Activated CD8-positive, alpha-beta memory T cell treated with anti-CD3 and anti-CD28 coated beads, Interleukin-2, amount 50 U/mL, for 24 hours (primary cell): ENCODE data around the gene SRP68.
"Not testable (repeated sequence)": the region's sequence is repeated elsewhere in the genome, so short reads cannot be mapped to it uniquely, and the experiment has no call there.

ENCODE experiments used
- DNase-seq: peaks from one replicate; pipeline ENCODE4 v3.0.0-alpha.2; 2020; ENCODE audit errors: extremely low read depth

SRP68 gene

DNA sequence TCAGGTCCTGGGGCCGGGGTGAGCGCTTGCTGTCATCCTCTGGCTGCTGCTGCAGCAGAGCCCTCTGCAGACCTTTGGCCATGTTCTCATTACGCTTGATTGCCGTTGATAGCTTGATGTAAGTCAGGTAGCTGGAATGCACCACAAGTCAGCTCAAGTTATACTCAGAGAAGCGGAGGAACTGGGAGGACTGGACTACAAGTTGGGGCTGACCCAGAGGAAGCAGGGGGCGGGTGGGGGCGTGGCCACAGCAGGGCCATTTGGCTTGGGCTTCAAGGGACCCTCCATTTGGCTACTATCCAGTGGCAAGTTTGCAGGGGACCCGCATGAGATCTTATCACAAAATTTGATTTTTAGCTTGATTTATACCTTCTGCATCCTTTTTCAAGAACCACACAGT, 26.3 kb downstream of the SRP68 start:
- no peak for DNase-seq

DNA sequence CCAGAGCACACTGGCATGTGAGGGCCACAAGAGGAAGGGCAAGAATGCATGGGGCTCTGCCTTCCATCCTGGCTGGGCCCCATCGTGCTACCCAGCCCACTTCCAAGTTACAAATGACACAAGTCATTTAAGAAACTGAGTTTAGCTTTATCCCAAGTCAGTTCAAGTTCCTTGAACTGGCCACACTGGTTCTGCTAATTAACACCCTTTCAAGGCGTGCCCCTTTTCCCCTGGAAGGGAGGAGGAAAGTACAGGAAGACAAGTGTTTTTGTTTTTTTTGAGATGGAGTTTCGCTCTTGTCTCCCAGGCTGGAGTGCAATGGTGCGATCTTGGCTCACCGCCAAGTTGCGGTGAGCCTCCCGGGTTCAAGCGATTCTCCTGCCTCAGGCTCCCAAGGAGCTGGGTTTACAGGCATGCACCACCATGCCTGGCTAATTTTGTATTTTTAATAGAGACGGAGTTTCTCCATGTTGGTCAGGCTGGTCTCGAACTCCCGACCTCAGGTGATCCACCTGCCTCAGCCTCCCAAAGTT, 27.8 kb downstream of the SRP68 start:
- DNase-seq = not testable (repeated sequence)

DNA sequence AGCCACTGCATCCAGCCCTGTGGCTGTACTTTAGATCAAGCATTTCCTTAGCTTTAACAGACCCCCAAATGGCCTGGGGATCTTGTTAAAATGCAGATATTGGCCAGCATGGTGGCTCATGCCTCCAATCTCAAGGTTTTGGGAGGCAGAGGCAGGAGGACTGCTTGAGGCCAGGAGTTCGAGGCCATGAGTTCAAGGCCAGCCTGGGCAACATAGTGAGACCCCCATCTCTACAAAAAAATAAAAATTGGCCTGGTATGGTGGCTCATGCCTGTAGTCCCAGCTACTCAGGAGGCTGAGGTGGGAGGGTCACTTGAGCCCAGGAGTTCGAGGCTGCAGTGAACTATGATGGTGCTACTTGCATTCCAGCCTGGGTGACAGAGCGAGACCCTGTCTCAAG, 29.4 kb downstream of the SRP68 start:
- not testable (repeated sequence) for DNase-seq

DNA sequence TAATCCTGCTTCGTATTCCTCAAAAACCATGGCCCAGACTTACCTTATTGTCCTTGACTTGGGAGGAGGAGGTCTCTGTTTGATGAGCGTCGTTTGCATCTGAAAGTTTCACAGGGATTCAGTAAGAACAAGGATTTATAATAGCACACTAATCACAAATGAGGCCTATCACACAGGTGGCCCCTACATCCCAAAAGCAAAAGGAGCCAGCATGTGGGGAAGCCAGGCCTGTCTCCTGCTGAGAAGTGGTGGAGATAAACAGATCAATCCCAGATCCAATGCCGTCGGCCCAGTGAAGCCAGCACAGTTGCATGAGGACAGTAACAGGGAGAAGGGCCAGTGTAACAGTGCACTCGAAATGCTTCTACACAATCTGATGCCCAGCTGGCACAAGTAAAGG, 31.9 kb downstream of the SRP68 start:
- no peak for DNase-seq

DNA sequence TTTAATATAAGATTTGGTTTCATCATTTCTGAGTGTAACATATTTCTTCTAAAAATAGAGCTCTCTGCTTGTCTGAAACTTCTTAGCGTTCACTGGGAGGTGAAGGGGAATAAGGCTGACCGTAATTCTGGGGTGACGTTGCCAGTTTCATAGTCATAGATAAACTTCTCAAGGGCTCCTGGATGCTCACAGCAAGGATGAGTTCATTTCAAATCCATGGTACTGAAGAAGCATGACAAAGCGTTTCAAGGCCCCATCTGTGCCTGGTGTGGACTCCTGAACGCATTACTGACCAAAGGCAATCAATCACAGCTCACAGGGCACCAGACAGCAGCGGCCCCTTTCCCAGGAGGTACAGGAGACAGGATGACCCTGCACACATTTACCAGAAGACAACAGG, 33.2 kb downstream of the SRP68 start:
- DNase-seq = no peak

DNA sequence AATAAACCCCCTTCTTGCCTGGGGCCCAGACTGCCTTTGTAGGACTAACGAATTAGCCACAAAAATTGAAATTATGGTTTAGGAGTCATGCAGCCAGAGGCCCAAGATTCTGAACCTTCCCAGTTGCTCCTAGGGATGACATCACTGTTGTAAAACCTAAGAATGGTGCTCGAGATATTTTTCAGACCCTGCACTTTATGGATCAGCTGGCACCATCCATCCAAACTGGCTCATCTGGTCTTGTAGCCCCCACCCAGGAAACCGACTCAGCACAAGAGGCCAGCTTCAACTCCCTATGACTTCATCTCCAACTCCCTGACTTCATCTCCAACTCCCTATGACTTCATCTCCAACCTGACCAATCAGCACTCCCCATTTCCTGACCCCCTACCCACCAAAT, 34.3 kb downstream of the SRP68 start:
- DNase-seq = no peak

DNA sequence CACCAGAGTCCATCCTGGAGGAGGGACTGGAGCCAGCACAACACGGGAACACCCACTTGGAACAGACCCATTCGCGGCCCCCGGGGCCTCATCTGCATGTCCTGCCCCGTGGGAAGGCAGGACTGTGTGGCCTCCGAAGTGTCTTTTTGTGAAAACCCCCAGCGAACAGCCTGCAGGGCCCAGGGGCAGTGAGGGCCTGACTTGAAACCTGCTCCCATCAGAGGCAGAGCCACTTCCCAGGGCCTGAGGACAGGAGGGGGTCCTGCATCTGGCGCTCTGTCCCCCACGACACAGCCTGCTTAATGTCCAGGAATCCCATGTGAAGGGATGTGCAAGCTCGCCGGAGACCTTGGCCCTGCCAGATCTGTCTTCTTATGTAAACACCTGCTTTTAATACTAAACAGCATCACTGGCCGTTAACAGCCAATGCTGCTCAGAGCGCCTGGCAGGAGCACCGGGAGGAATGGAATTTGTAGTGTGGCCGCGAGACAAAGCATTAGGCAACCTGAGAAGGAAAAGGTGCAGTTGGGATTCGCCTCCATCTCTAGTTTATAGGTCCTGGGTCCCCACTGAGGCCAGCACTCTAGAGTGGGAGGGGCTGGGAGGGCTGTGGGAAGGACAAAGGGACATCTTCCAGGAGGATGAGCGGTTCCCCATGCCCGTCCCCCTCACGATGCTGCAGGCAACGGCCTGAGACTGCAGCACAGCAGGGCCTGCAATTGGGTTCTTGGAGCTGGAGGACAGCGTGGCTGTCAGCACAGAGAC, 35.6 kb downstream of the SRP68 start:
- no peak for DNase-seq

DNA sequence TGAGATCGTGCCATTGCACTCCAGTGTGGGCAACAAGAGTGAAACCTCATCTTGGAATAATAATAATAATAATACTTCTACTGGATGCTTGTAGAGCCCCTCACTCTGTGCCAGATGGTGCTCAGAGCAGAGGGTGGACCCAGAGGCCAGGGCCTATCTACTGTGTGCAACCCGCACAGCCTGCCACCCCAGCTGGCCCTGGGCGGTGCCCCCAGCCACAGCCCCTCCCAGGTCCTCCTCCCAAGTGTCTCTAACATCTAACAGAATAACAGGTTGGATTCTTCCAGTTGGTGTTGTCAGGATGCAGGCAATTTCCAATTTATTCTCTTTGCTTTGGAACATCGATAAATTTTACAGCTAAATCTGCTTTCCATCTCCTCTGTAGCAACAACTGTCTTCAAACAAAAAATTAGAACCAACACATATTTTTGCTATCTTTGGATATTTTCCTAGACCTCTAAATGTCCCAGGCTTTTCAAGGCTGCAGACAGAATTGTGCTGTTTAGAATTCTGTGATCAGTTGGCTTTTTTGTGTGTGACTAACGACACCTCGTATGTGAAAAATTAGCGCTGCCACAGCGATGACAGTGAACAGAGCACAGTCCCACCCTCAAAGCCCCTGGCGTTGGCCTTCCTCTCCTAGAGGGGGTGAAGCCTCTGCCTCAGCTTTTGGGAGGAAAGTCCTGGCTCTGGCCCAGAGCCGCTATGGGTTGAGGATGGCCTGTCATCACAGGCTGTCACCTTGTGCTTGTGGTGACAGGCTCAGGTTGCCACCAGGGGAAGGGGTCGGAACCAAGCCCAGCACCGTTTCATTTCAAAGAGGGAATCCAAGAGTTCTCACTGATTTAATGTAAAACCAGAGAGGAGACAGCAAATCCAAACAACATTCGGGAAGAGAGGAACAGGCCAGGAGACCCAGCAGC, 37.6 kb downstream of the SRP68 start:
- DNase-seq = no peak

DNA sequence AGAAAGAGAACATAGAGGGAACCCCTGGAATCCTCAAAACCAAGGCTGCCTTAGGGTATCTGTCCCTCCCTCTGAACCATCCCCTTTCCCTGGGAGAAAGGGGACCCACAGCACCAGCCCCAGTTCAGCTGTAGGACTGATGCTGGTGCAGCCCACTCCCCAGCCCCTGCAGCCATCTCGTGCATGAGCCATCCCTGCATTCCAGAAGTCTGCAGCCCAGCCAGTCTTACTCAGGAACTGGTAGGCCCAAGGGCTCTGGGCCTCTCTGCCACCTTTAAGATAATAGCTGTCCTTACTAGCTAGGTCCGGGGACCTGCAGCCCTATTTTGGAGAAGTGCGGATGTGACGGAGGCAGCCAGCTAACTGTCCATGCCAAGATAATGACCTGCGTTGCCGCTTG, 39.2 kb downstream of the SRP68 start:
- DNase-seq = no peak

DNA sequence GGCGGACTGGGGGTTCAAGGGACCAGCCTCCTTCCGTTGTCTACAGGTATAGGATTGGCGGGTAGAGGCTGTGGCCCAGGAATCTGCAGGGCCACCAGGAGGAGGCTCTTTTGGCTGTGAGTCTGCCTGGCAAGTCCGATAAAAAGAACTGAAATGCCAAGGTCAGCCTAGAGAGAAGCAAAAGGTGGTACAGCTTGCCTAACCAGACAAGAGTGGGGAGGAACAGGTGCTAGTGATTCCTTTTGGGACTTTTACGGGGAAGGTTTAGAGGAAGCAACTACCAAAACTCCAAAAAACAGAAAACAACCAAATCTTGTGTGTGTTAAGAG, 39.6 kb downstream of the SRP68 start:
- no peak for DNase-seq

DNA sequence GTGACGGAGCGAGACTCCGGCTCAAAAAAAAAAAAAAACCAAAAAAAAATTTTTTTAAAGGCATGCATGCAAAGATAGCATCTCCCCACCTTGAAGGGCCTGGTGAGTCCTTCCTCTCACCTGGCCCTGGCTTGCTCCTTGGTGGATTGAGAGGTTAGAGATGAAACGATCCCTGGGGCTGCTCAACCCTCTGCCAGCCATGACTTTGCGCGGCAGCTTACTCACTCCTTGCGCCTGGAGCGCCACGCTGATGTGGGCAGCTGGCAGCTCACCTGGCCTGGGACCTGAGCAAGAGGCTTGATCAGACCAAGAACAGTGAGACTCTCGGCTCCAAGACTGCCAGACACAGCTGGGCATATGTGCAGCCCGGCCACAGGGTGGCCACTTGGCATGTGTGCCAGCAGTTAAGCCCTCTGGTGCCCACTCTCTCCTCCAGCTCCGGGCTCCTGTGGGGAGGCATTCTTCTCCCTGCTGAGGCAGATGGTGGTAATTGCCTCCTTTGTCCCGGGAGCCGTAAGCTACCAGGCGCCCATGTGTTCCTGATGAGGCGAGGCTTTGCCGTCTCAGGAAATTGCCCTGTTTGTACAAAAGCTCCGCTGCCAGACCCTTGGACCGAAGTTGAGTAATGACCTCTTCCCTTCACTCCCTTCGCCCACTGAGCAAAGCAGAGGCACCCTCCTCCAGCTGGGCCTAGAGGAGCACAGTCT, 40.1 kb downstream of the SRP68 start:
- DNase-seq = no peak

DNA sequence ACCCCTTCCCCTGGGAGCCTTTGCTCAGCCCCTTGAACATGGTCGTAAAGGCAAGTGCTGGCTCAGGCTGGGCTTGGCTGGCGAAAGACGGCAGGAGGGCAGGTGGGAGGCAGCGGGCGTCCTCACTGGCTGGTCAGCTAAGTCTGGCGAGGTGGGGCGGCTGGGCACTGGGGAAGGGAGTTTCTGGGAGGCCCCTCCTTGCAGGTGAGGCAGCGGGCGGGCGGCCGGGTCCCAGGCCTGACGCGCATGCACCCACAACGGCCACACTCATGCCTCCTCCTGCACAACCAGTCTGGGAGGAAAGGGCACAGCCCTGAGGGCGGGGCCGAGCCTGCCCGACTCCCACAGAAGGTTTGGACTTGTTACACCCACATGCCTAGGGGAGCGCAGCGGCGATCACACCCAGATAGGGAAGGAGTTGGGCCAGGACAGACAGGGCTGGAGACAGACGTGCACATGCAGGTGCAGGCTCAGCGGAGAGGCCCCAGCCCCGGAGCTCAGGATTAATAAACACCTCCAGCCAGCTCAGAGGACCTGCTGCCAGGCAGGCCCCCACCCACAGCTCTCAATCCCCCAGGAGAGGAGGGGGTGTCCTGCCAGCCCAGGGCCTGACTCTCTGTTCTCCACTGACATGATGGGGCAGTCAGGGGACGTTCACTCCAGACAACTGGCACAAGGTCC, 45.0 kb downstream of the SRP68 start, which contains the start of gene EVPL:
TSS of gene EVPL (minus strand) at position 148 of the 681 bp plus-strand sequence. CDS start at position 40, 108 bp downstream.
- DNase-seq = no peak

DNA sequence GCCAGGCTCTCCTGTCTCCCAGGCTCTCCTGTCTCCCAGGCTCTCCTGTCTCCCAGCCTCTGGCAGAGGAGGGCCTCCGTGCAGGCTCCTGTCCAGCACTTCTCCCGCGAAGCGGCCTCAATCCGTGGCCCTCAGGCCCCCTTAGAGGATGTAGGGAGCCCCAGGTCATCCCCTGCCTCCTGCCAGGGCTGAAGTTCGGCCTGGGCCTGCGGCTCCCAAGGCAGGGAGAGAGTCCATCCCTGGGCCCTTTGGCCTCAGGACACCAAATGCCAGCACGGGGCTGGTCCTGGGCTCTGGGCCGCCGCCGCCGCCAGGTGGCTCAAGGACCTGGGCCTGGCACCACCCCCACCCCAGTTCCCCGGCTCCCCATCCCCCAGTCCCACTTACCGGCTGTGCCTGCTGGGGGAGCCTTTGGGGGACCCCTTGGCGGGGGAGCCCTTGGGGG, 45.6 kb downstream of the SRP68 start:
- DNase-seq = no peak

DNA sequence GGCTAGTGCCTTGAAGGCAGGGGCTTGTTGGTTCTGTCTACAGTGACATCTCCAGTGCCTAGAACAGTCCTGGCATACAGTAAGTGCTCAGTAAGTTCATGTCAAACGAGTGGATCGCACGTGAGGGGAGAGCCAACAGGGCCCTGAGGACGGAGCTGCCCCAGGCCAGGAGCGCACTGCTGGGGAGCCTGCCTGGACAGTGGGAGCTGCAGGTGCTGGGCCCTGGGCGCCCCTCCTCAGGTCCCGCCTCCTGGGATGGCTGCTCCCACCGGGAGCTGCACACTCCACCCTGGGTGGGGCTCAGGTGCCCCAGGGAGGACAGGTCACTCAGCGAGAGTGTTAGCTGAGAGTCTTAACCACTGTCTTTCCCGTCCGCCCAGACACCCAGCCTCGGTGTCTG, 47.0 kb downstream of the SRP68 start:
- DNase-seq = no peak

DNA sequence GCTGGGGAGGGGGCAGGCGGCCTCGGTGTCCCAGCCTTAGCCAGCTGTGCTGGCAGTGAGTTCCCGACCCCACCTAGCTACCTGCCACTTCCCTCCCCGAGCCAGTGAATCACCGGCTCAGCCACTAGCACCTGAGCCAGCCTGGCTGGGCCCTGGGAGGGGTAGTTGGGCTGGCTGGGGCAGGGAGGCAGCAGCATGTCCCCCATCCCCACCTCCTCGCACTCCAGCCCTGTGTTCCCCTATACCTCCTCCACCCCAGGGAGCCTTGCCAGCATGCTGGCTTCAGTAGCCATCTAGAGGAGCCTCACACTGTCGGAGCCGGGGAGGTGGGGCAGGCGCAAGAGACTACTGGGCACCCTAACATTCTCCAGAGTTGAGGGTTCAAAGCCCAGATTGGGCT, 48.0 kb downstream of the SRP68 start:
- DNase-seq = no peak

DNA sequence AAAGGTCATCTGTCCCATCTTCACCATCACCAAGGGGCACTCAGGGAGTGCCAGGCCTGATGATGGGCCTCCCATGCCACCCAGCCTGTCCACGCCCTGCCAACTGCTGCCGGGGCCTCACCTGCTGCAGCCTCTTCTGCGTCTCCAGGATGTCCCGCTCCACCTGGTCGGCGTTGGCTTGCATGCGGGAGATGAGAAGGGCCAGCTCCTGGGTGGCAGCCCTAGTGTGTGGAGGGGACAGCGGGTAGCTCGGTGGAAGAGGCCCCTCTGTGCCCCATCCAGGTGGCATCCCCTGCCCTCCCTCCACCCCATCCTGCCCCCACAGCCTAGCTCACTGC, 48.4 kb downstream of the SRP68 start:
- no peak for DNase-seq

DNA sequence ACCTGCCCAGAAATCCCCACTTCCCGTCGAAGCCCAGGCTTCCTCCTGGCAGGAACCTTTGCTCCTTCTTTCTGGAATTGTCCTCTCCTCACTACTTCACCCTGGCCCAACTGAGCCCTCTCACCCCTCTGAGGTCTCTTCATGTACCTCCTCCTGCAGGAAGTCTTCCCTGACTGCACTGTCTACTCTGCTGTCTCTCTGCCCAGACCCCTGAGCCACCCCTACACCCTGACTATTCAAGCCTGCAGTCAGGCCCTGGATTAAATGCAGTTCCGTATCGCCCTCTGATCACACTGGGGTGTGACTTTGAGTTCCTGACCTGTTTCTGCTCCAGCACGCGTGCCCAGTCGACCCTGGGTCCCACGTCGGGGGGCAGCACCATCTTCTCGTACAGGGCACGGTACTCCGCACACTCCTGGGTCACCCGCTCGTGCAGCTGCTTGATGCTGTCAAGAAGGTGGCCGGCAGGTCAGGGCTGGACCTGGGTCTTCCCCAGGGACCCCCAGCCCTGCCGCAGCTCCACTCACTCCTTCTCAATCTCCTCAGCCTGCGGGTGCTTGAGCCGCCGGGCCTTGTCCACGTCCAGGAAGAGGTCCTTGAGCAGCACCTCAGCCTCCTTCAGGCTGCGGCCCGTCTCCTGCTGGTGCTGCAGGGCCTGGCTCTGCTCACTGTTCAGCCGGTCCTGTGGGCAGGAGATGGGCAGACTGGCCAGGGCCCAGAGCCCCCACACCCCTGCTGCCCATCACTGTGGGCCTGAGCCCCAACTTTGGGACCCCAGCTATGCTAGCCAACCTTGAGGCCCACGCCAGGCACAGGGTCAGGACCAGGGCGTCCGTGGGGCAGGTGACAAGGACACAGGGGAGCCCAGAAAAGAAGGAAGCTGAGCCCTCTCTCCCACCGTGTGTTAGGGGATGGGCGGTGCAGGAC, 49.1 kb downstream of the SRP68 start:
- no peak for DNase-seq

DNA sequence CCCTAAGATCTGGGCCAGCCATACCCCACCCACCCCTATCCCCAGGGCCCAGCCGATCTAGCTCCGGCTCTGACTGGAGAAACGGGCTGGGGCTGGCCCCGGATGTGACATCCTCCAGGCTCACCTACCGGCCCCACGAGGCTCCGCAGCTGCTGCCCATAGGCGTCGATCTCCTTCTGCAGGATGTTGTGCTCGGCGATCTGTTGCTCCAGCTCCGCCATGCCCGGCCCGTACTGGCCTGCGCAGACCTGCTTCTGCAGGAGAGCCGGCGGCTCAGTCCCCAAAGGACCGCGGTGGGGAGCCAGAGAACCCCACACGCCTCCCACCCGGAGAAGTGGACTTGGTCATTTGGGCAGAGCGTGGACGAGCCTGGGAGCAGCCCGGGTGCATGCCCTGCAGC, 50.0 kb downstream of the SRP68 start:
- no peak for DNase-seq

DNA sequence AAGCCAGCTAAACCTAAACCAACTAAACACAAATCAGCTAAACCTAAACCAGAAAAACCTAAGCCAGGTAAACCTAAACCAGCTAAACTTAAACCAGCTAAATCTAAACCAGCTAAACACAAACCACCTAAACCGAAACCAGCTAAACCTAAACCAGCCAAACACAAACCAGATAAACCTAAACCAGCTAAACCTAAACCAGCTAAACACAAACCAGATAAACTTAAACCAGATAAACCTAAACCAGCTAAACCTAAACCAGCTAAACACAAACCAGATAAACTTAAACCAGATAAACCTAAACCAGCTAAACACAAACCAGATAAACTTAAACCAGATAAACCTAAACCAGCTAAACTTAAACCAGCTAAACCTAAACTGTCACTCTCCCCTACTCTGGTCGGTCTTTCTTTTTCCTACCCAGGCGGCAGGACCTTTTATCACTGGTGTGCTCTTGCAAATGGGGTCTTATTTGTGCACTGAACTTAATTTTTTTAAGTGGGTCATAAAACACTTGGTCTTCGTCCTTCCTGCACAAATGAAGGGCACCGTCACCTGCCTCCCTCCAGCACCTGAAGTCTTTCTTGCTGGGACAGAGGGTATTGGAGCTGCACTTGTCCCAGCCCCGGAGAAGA, 52.4 kb downstream of the SRP68 start:
- no peak for DNase-seq

DNA sequence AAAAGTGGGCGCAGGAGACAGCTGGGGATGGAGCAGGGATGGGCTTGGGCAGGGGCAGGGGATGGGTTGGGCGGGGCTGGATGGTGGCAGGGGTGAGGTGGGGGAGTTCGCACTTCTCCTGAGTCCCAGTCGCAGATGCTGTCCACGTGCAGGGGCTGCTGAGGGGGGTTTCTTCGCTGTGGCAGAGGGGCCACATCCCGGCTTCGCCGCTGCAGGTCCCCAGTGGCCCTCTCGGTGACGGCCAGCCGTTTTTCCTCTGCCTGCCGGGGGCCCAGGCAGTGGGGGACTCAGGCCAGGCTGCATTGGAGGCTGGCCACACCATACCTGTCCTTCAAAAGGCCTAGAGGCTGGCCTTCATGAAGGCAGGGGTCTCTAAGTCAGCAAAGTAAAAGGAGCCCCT, 53.5 kb downstream of the SRP68 start:
- DNase-seq = no peak
